Measurements from ENCODE around the gene PRRG3. TPM values are rescaled to one million over a fixed set of nuclear protein-coding genes. Genes with fewer than 3 reads are reported as not detected.

PRRG3 gene
- total RNA-seq, 2 experiments from 2014 or later = not detected

DNA sequence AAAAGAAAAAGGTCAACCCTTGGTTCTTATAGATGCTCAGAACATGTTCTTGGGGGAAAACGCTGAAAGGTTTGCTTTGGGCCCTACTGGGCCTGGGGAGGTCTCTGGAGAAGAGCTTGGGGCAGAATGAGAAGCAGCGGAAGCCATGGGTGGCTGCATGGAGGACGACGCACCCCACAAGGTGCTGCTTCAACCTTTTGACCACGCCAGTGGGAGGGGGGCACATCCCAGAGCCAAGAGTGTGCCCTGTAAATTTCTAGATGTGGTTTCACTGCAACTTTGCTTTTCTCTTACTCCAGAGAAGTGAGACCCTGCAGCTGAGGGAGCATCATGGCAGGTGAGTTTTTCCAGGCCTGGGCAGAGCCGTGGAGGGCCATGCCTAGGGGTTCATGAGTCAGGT is 3.2 kb downstream of the PRRG3 start:
- Mint-ChIP-seq H3K27me3 (peaks cover 8% of the 10 kb centered on the region), H3K9me3 (no peaks in the 10 kb centered on the region), H3K4me3 (no peak overlapping the region), H3K36me3 (no peaks in the 10 kb centered on the region), H3K4me1 (ENCODE audit: low read depth) (no peaks in the 10 kb centered on the region), H3K27ac (no peak overlapping the region)
- ChIA-PET CTCF (no interaction called here), POLR2A (no interaction called here)
- DNase-seq = no peak
- intact Hi-C loops (cut with micrococcal nuclease) = no loop called here

DNA sequence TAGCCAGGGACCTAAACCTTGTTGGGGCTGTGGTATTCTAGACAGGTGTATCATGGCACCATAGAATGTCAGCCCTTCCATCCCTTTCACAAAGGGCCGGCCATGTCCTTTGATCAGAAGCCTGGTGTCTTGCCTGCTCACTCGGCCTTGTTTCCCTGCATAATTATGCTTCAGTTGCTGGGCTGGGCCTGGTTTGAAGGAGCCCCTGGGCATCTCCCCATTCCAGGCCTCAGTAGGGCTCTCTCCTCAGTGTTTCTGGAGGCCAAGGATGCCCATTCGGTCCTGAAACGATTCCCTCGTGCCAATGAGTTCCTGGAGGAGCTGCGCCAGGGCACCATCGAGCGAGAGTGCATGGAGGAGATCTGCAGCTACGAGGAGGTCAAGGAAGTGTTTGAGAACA is 4.5 kb downstream of the PRRG3 start:
- intact Hi-C loops (cut with micrococcal nuclease) = no loop called here
- Mint-ChIP-seq H3K4me3 (no peak overlapping the region), H3K27me3 (peaks cover 3% of the 10 kb centered on the region), H3K9me3 (no peaks in the 10 kb centered on the region), H3K4me1 (ENCODE audit: low read depth) (no peaks in the 10 kb centered on the region), H3K36me3 (no peaks in the 10 kb centered on the region), H3K27ac (no peak overlapping the region)
- ChIA-PET CTCF (no interaction called here), POLR2A (no interaction called here)
- DNase-seq = no peak

DNA sequence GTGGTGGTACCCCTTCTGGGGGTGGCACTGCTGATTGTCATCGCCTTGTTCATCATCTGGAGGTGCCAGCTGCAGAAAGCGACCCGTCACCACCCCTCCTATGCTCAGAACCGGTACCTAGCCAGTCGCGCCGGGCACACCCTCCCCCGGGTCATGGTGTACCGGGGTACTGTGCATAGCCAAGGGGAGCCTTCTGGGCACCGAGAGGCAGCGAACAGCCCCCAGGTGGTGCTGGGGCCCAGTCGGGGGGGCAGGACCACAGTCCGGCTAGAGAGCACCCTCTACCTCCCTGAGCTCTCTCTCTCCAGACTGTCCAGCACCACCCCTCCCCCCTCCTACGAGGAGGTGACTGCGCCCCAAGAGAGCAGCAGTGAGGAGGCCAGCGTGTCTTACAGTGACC is 5.3 kb downstream of the PRRG3 start:
- no peak for DNase-seq
- Mint-ChIP-seq H3K36me3 (no peaks in the 10 kb centered on the region), H3K27ac (no peak overlapping the region), H3K27me3 (peaks cover 2% of the 10 kb centered on the region), H3K4me3 (no peak overlapping the region), H3K9me3 (no peaks in the 10 kb centered on the region), H3K4me1 (ENCODE audit: low read depth) (no peaks in the 10 kb centered on the region)
- POLR2A ChIA-PET = no interaction called here
- CTCF ChIA-PET = no interaction called here
- intact Hi-C loops (cut with micrococcal nuclease) = no loop called here

GRCh38 chrX:151701071-151701470 is 5.8 kb downstream of the PRRG3 start:
- intact Hi-C loops (cut with micrococcal nuclease) = no loop called here
- Mint-ChIP-seq H3K9me3 (no peaks in the 10 kb centered on the region), H3K27me3 (no peaks in the 10 kb centered on the region), H3K36me3 (no peaks in the 10 kb centered on the region), H3K27ac (no peak overlapping the region), H3K4me1 (ENCODE audit: low read depth) (no peaks in the 10 kb centered on the region), H3K4me3 (no peak overlapping the region)
- DNase-seq = no peak
- CTCF ChIA-PET = no interaction called here
- POLR2A ChIA-PET = no interaction called here

DNA sequence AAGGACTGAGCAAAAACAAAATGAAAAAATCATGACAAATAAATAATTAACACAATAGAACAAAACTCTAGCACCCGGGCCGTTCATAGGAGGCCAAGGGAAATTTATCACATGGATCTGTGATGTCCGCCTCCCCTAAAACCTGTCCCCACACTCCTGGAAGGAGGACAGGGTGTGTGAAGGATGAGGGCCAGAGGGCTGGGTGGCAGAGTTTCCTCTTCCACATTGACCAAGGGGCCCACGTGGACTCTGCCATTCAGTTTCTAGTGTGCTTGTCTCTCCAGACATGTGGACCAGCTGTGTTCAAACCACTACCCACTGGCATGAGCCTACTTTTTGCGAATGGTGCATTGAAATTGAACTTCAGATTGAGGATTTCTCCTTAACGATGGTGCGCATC is 6.3 kb downstream of the PRRG3 start:
- Mint-ChIP-seq H3K27me3 (no peaks in the 10 kb centered on the region), H3K9me3 (no peaks in the 10 kb centered on the region), H3K4me3 (no peak overlapping the region), H3K36me3 (no peaks in the 10 kb centered on the region), H3K4me1 (ENCODE audit: low read depth) (no peaks in the 10 kb centered on the region), H3K27ac (no peak overlapping the region)
- POLR2A ChIA-PET = no interaction called here
- CTCF ChIA-PET = no interaction called here
- DNase-seq = no peak
- intact Hi-C loops (cut with micrococcal nuclease) = no loop called here

- CTCF ChIA-PET = no interaction called here
- intact Hi-C loops (cut with micrococcal nuclease) = no loop called here
- no peak for DNase-seq
- Mint-ChIP-seq H3K4me1 (ENCODE audit: low read depth) (no peaks in the 10 kb centered on the region), H3K27me3 (no peaks in the 10 kb centered on the region), H3K27ac (no peak overlapping the region), H3K36me3 (no peaks in the 10 kb centered on the region), H3K4me3 (no peak overlapping the region), H3K9me3 (no peaks in the 10 kb centered on the region)
- POLR2A ChIA-PET = no interaction called here
These were observed 6.9 kb downstream of the PRRG3 start for GRCh38 chrX:151702026-151702714.

GRCh38 chrX:151702741-151703340 is 7.6 kb downstream of the PRRG3 start:
- Mint-ChIP-seq H3K4me1 (ENCODE audit: low read depth) (no peaks in the 10 kb centered on the region), H3K36me3 (no peaks in the 10 kb centered on the region), H3K9me3 (no peaks in the 10 kb centered on the region), H3K27me3 (no peaks in the 10 kb centered on the region), H3K27ac (no peak overlapping the region), H3K4me3 (no peak overlapping the region)
- DNase-seq = no peak
- POLR2A ChIA-PET = no interaction called here
- intact Hi-C loops (cut with micrococcal nuclease) = no loop called here
- CTCF ChIA-PET = no interaction called here

DNA sequence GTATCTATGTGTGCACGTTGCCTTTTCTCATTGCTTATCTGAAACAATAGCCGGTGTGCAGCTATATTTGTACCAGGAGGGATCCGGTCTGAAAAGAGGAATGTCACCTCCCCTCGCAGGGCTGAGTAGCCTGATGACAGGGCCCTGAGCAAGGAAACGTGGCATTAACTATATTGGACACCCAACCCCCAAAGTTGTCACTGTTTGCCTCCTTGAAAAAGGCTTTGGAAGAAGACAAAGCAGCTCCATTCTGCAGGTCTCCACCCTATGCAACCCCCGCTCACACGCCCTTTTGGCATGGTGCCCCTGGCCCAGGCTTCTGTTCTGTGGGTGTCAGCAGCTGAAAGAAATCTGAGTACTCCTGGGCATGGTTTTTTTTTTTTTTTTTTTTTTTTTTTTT is 8.2 kb downstream of the PRRG3 start:
- no peak overlapping the region for H3K4me3 Mint-ChIP-seq
- no peaks in the 10 kb centered on the region for H3K36me3 Mint-ChIP-seq
- no peak overlapping the region for H3K27ac Mint-ChIP-seq
- no peak for DNase-seq
- H3K9me3 Mint-ChIP-seq = no peaks in the 10 kb centered on the region
- POLR2A ChIA-PET = no interaction called here
- intact Hi-C loops (cut with micrococcal nuclease) = no loop called here
- CTCF ChIA-PET = no interaction called here
- H3K4me1 Mint-ChIP-seq (ENCODE audit: low read depth) = no peaks in the 10 kb centered on the region
- no peaks in the 10 kb centered on the region for H3K27me3 Mint-ChIP-seq

GRCh38 chrX:151704041-151704663 is 8.9 kb downstream of the PRRG3 start:
- Mint-ChIP-seq H3K27ac (no peak overlapping the region), H3K9me3 (no peaks in the 10 kb centered on the region), H3K36me3 (no peaks in the 10 kb centered on the region), H3K27me3 (no peaks in the 10 kb centered on the region), H3K4me1 (ENCODE audit: low read depth) (no peaks in the 10 kb centered on the region), H3K4me3 (no peak overlapping the region)
- DNase-seq = no peak
- ChIA-PET POLR2A (no interaction called here), CTCF (no interaction called here)
- intact Hi-C loops (cut with micrococcal nuclease) = no loop called here

- no peak overlapping the region for H3K4me3 Mint-ChIP-seq
- peaks cover 2% of the 10 kb centered on the region for H3K27me3 Mint-ChIP-seq
- intact Hi-C loops (cut with micrococcal nuclease) = no loop called here
- no peaks in the 10 kb centered on the region for H3K9me3 Mint-ChIP-seq
- POLR2A ChIA-PET = no interaction called here
- H3K4me1 Mint-ChIP-seq (ENCODE audit: low read depth) = no peaks in the 10 kb centered on the region
- no peak for DNase-seq
- CTCF ChIA-PET = no interaction called here
- H3K36me3 Mint-ChIP-seq = no peaks in the 10 kb centered on the region
- no peak overlapping the region for H3K27ac Mint-ChIP-seq
These were observed 13.6 kb downstream of the PRRG3 start for GRCh38 chrX:151708821-151709220.

- CTCF ChIA-PET = no interaction called here
These were observed 15.2 kb downstream of the PRRG3 start for GRCh38 chrX:151710457-151710856.

DNA sequence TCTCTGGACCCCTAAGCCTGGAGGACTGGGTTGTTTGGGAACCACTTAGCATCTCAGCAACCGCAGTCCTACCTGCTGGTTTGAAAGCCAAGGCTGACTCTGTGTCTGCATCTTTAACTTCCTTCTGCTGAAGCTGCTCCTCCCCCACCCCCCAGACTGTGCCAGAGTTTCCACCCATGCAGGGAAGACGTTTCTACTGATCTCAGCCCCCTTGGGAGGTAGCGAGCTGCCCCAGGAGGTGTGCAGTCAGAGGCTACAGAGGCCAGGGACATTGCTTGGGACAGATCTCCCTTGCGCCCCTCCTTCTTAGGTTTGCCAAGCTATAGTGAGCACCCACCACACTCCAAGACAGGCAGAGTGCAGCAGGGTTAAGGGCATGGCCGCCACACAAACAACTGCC is 15.9 kb downstream of the PRRG3 start:
- DNase-seq = no peak
- no peak overlapping the region for H3K27ac Mint-ChIP-seq
- intact Hi-C loops (cut with micrococcal nuclease) = no loop called here
- ChIA-PET POLR2A (no interaction called here), CTCF (no interaction called here)
- H3K4me3 Mint-ChIP-seq = no peak overlapping the region
- H3K9me3 Mint-ChIP-seq = no peaks in the 10 kb centered on the region
- H3K4me1 Mint-ChIP-seq (ENCODE audit: low read depth) = no peaks in the 10 kb centered on the region
- H3K36me3 Mint-ChIP-seq = no peaks in the 10 kb centered on the region
- H3K27me3 Mint-ChIP-seq = peaks cover 2% of the 10 kb centered on the region

More at GRCh38 chrX:151710457-151710856, 15.2 kb downstream of the PRRG3 start:
- intact Hi-C loops (cut with micrococcal nuclease) = no loop called here
- Mint-ChIP-seq H3K4me3 (no peak overlapping the region), H3K4me1 (ENCODE audit: low read depth) (no peaks in the 10 kb centered on the region), H3K36me3 (no peaks in the 10 kb centered on the region), H3K27ac (no peak overlapping the region), H3K27me3 (peaks cover 2% of the 10 kb centered on the region), H3K9me3 (no peaks in the 10 kb centered on the region)
- POLR2A ChIA-PET = no interaction called here
- DNase-seq = no peak

DNA sequence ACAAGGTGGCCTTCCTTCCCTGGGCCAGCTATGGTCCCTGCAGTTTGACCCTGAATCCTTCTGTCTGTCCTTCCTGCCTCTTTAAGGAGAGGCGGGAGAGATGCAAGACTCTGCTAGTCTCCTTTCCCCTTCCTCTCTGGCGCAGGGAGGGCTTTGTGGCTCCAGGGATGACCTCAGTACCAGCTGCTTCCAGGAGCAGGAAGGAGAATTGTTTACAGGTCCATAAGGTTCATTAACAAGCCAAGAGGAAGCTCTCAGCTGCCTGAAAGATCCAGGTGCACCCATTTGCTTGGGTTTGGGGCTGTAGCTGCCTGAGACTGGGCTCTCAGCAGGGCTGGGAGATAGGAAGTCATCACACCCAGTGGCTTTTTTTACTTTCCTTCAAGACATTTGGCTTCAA is 16.5 kb downstream of the PRRG3 start:
- Mint-ChIP-seq H3K9me3 (no peaks in the 10 kb centered on the region), H3K27ac (no peak overlapping the region), H3K36me3 (no peaks in the 10 kb centered on the region), H3K27me3 (peaks cover 2% of the 10 kb centered on the region), H3K4me3 (no peak overlapping the region), H3K4me1 (ENCODE audit: low read depth) (no peaks in the 10 kb centered on the region)
- ChIA-PET CTCF (no interaction called here), POLR2A (no interaction called here)
- no peak for DNase-seq
- intact Hi-C loops (cut with micrococcal nuclease) = no loop called here

All from activated CD4-positive, alpha-beta memory T cell treated with anti-CD3 and anti-CD28 coated beads for 36 hours (primary cell).